NCI-H510A treated with DMSO at 0.1 percent for 48 hours (cell line): ENCODE measurements around the gene RBMS1.

Source experiments
- DNase-seq: peaks from one replicate; lab custom pipeline; 2025; lab: John Stamatoyannopoulos, UW

Gene RBMS1

GRCh38 chr2:160303527-160303926 lies 190.1 kb downstream of the RBMS1 start:
- DNase-seq = no peak

DNA sequence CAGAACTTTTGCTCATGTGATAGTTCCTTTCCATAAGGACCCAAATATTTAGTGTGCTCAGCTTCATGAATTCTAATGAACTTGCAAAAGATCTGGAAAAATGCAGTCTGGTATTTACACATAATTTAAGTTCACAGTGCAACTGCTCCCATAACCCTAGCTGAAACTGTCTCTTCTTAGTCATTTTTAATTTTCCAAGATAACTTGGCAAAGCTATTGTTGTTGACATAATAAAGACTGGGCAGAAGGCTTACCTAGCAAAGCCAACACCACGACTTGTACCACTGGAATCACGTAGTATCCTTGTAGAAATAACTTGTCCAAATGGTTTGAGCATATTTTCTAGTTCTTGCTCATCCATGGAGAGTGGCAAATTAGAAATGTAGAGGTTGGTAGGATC lies 190.5 kb downstream of the RBMS1 start:
- DNase-seq = no peak

DNA sequence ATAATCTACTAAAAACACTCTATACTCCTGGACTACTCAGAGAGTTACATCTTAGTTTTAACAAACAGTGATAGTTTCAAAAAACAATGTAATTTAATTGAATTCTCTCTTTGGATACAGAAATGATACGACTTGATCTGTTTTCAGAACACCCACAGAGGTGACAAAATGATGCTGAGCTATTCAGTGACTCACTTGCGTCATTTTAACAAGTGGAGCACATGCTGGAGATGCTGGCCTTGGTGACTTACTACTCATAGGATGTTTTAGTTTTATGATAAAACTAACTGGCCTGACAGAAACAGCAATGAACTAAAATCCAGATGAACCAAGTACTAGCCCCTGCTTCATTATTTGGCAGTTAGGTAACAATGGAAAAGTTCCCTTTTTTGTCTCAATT lies 192.2 kb downstream of the RBMS1 start:
- DNase-seq = no peak

GRCh38 chr2:160300203-160300602 lies 193.4 kb downstream of the RBMS1 start:
- no peak for DNase-seq

GRCh38 chr2:160299540-160299939 lies 194.1 kb downstream of the RBMS1 start:
- DNase-seq = no peak

DNA sequence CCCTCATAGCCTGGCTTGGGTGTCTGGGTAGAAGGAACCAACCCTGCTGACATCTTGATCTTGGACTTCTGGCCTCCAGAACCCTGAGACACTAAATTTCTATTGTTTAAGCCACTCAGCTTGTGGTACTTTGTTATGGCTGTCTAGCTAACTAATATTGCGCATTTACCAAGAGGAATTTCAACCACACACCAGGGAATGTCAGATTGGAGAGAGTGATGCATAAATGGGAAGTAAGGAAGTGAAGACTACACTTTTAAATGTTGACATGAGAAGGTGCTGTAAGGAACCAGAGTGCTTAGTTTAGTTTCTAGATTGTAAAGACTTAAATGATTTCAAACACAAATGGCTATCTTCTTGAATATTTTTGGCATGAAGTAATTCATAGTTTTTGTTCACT lies 194.6 kb downstream of the RBMS1 start:
- DNase-seq = no peak

GRCh38 chr2:160295519-160296207 lies 197.9 kb downstream of the RBMS1 start:
- DNase-seq = no peak

GRCh38 chr2:160294889-160295288 lies 198.7 kb downstream of the RBMS1 start:
- no peak for DNase-seq

- no peak for DNase-seq
Observed at GRCh38 chr2:160294339-160294803, 199.2 kb downstream of the RBMS1 start.

DNA sequence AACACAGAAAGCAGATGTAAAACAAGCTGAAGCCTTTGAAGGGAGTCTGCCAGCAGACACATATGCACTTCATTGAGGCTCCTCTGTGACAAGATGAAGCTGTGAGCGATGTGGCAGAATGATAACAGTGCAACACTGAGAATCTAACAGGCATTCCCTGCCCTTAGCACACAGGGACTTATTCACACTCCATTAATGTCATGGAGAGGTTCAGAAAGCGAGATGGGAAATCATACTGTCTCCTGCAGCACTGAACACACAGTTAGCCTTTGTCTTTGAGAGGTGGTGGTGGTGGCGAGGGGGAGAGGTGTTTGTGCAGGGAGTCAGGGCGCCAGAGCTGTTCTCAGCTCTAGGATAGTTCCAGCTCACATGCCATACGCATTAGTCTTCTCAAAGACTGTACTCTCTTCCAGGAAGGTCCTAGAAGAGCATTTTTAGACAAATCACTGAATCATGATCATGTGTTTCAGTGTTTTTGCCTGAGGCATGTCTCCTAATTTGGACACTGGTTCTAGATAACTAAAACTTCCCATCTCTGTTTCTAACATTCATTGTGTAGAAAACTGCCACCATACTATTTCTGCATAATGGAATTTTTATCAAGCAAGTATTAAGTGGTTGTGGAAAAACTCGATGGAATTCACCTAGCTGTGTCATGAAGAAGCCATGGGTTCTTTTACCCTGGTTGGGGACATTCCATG lies 200.1 kb downstream of the RBMS1 start:
- no peak for DNase-seq

- DNase-seq = no peak
Observed at GRCh38 chr2:160292225-160292624, 201.4 kb downstream of the RBMS1 start.

DNA sequence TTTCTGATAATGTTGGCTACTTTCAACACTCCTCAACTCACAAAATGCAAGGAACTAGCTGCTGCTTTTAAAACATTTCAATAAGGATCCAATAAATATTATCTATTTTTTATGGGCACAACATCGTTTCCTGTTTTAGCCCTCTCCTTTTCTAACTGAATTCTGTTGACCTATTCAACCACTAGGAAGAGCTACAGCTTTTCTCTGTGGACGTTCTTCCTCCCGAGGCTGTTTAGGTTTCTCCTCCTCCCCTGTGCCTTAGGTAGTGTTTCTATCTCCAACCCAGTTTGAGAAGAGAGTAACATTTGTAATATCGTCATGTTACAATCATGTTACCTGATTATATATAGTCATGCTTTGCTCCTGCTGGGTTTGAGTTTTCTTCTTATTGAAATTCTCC lies 202.2 kb downstream of the RBMS1 start:
- no peak for DNase-seq

DNA sequence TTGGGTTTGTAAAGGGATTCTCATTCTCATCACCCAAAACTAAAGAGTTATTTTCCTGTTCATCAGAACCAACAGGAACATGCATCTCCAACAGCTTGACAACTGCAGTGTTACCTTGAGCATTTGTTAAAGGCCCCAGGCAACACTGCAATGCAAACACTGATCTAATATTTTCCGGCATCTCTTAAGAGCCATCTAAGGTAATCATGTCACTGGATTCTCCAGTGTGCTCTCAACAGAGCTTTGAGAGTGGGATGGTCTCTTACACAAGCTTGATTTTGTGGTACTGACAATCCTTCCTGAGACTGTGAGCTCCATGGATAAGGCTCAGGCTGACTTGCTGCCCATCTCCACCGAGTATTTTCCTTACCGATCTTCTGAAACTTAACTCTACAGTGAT lies 203.0 kb downstream of the RBMS1 start:
- peak; percentile 34 for DNase-seq

GRCh38 chr2:160289831-160290230 lies 203.8 kb downstream of the RBMS1 start:
- no peak for DNase-seq

DNA sequence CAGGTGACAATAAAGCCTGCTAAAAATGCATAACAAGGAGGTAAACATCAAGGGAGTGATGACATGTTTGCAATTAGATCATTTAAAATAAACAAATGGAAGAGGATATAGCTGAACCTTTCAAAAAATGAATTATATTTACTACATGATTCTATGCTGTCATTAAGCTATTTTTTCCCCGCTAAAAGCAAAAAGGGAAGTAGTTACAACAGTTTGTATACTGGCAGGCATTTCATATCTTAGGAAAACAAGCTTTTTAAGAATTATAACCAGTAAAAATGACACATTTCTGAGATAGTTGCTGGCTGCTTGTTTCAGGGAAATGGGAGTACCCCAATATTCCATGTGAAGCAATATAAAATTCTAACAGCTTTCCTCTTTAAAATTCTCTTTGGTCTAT lies 204.5 kb downstream of the RBMS1 start:
- no peak for DNase-seq

- DNase-seq = no peak
Observed at GRCh38 chr2:160288324-160288723, 205.3 kb downstream of the RBMS1 start.

DNA sequence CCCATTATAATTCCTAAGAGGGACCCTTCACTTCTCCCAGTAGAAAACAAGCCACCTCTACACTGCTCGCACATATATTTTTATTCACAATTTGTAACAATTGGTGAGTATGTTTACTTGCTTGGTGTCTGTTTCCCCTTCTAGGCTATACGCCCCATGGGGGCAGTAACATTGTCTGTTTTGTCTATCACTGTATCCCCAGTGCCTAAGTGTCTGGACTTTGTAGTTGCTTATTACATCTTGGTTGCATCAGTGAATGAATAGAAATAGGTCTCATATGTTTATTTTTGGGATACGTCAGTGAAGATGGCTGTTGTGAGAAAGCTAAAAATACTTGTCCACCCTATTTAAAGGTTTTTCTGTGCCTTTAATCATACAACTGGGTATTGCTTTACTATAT lies 206.1 kb downstream of the RBMS1 start:
- DNase-seq = no peak

DNA sequence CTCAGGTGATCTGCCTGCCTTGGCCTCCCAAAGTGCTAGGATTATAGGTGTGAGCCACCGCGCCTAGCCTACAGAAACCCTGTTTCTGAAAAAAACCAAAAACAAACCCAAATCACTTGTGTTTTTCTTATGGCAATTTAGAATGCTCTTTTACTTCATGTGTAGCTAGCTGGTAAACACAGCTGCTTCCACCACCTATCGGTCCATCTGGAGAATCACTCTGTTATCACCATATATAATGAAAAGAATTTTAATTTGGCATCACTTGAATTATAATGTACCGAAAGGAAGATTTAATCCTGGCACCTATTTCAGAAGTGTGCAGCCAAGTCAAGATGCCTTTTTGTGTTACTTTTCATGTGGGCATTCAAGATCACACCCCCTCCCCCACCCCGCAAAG lies 207.1 kb downstream of the RBMS1 start:
- DNase-seq = no peak

GRCh38 chr2:160283675-160284074 lies 209.9 kb downstream of the RBMS1 start:
- DNase-seq = no peak

DNA sequence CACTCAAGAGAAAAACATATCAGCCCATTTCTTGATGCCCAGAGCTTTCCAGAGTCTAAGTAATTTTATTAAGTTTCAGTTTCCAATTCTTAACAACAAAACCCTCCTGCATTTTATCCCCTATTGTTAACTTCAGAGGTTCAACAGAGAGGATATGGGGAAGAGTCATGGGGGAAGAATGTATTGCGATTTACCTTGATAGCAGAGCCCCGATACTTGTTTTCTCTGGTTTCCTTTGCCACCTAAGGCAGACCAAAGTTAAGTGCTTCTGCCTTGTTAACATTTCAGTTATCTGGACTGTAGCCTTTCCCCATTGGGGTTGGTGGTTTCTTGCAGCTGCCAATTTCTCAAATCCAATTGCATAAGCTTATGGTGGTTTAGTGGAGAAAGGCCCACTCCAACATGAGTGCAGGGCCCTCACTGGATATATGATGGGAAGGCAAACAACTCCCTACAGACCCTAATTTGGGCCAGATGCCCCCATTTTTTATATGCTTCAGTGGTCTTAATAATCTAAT lies 211.5 kb downstream of the RBMS1 start:
- no peak for DNase-seq

DNA sequence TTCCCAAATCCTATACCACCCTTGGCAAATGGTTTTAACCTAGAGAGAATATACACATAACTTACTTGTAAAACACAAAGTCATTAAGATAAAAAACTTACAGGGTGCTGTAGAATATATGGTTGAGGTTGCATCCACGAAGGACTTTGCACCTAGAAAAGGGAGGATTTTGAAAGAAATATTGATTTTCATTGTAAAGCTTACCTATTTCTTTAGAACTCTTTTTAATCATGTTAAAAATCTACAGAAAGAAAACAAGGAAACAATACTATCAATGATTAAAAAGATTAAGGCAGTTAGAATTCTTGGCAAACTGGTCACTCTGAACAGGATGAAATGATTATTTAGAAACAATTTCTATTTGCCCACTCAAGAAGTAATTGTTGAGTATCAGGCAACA lies 212.4 kb downstream of the RBMS1 start:
- no peak for DNase-seq

DNA sequence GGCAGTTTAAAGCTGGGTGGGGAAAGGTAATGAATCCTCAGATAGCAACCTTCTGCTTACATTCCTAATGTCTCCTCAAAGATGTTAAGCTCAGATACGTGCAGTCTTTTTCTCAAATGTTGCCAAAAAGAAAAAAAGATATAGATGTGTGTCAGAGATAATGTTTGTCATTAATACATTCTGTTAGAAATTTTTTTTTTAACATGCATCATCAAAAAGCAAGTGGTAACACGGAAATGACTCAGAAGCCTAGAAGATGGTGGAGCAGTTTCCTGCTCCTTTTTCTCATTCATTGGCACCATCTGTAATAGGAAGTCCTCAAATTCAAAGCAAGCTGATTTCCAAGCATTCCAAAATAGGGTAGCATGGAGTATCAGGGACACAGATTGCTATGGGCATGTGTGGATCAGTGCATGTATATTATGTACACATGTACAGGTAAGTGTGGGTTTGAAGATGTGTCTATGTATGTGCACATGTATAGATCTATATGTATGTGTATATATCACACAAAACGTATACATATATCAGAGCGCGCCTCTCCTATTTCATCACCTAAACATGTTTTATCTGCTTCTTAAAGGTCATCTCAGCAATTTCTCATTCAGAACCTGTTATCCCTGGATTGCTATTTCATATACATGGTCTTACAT lies 213.7 kb downstream of the RBMS1 start:
- DNase-seq = no peak

- no peak for DNase-seq
Observed at GRCh38 chr2:160278879-160279177, 214.8 kb downstream of the RBMS1 start.
